RWPE2 (cell line): ENCODE results near the gene PCK1.

Experiments used
- ATAC-seq: fragments of 200-7000 bp; cut with Tn5 transposase; 3 replicates; pipeline ENCODE4 v1.9.1; 2021; ENCODE audit warnings: low read depth
- DNase-seq: peaks from one replicate; pipeline ENCODE4 v3.0.0-alpha.2; 2020; ENCODE audit warnings: low spot score
- H3K27ac ChIP-seq: fragments of 450-650 bp; 2 replicates; pipeline ENCODE4 v1.5.1; 2017; ENCODE audit warnings: mild to moderate bottlenecking; ENCODE audit not compliant: poor library complexity, severe bottlenecking
- H3K27me3 ChIP-seq: fragments of 250-450 bp; sonication (Bioruptor Pico); 2 replicates; pipeline ENCODE4 v1.5.1; 2021; ENCODE audit warnings: mild to moderate bottlenecking, moderate library complexity; ENCODE audit not compliant: insufficient read depth, poor library complexity, severe bottlenecking
- H3K36me3 ChIP-seq: fragments of 250-450 bp; sonication (Bioruptor Pico); 2 replicates; pipeline ENCODE4 v1.5.1; 2020; ENCODE audit warnings: low read depth, mild to moderate bottlenecking, moderate library complexity
- H3K4me1 ChIP-seq: fragments of 250-450 bp; sonication (Bioruptor Pico); 2 replicates; pipeline ENCODE4 v1.5.1; 2021; ENCODE audit warnings: mild to moderate bottlenecking, moderate library complexity; ENCODE audit not compliant: insufficient read depth, poor library complexity, severe bottlenecking
- H3K4me3 ChIP-seq: fragments of 250-450 bp; sonication (Bioruptor Pico); 2 replicates; pipeline ENCODE4 v1.5.1; 2021; ENCODE audit warnings: mild to moderate bottlenecking, moderate library complexity; ENCODE audit not compliant: severe bottlenecking
- H3K9me3 ChIP-seq: fragments of 250-450 bp; sonication (Bioruptor Pico); 2 replicates; pipeline ENCODE4 v1.5.1; 2021; ENCODE audit warnings: mild to moderate bottlenecking, moderate library complexity; ENCODE audit not compliant: severe bottlenecking
- TF ChIP-seq, protein P1 (sequence below): fragments of 450-650 bp; IDR thresholded peaks from one replicate; pipeline ENCODE4 v1.5.1; 2017; ENCODE audit warnings: mild to moderate bottlenecking, moderate library complexity; ENCODE audit not compliant: poor library complexity, severe bottlenecking

Gene PCK1

DNA sequence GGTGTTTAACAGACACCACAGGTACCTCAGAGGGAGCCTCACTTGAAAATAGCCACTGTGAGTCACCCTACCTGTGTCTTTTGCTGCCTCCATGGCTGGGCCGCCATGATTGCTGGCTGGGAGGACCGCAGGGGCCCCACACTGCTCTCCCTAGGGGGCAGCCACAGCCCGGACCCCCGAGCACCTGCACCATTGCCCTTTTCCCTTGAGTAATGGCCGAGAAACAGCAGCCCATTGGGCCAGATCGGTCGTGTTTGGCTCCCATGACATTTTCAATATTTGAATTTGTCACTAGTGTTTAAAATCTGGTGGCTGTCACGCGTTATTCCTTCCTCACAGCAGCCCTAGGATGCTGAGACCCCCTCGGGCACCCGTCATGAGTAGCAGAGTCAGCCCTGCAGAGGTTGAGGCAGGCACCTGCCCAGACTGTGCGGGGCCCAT is 52.6 kb downstream of the PCK1 start:
- Histone ChIP-seq H3K36me3 (no peaks in the 10 kb centered on the region), H3K9me3 (no peaks in the 10 kb centered on the region), H3K27me3 (peaks cover 6% of the 10 kb centered on the region), H3K4me1 (peaks cover 9% of the 10 kb centered on the region), H3K27ac (no peak overlapping the region), H3K4me3 (no peak overlapping the region)
- DNase-seq (peak; percentile 75), ATAC-seq (no peak)
- TF ChIP-seq, protein P1, sequence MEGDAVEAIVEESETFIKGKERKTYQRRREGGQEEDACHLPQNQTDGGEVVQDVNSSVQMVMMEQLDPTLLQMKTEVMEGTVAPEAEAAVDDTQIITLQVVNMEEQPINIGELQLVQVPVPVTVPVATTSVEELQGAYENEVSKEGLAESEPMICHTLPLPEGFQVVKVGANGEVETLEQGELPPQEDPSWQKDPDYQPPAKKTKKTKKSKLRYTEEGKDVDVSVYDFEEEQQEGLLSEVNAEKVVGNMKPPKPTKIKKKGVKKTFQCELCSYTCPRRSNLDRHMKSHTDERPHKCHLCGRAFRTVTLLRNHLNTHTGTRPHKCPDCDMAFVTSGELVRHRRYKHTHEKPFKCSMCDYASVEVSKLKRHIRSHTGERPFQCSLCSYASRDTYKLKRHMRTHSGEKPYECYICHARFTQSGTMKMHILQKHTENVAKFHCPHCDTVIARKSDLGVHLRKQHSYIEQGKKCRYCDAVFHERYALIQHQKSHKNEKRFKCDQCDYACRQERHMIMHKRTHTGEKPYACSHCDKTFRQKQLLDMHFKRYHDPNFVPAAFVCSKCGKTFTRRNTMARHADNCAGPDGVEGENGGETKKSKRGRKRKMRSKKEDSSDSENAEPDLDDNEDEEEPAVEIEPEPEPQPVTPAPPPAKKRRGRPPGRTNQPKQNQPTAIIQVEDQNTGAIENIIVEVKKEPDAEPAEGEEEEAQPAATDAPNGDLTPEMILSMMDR: no peak

DNA sequence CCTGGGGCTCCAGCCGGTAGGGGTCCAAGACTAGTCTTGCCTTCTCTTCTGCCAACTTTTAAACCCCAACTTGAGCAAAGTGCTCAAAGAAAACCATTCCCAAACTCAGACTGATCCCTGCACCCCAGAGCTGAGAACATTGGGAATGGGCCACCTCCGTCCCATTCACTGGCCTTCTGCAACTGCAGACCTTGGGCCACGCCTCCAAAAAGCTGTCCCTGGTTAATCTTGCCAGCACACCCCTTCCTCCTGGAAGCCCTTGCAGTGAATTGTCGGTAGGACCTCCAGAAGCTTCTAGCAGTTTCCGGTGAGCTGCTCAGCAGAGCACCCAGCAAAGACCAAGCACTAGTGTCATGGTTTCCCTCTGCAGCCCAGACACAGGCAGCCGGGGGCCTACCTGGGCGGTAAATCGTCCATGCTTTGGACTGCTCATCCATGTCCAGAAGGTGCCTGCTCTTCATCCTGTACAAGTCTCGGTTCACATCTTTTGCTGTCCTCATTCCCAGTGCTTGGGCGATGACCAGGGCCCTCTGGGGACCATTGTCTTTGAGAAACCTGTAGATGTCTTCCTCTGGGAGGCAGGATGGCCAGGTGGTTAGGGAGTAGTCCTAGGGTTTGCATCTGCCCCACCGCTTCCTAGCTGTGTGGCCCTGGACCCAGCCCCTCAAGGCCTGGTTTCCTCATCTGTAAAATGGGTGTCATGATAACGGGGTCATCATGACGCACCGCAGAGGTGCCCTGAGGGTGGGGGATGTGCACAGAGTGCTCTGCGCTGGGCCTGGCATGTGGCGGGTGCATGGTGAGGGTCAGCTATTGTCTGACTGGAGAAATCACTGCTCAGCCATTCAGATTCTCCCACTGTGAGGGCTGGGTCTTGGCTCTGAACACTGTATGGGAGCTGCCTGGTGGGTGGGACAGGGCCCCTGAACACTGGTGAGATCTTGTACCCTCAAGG is 53.9 kb downstream of the PCK1 start:
- no peak for ATAC-seq

DNA sequence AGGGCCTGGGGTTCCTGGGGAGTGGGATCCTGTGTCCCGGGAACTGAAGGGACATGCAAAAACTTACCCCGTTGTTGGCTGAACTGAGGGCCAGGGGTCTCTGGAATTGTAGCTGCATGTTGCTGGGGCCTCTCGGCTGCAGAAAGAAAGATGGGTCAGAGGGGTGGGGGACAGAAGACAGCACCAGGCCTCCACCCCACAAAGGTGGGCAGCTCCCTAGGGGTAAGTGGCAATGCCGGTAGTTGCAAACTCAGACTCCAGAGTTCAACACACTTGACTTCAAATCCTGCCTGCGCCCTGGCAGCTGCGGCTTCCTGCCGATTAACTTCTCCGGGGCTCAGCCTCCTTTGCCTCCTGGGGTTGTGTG is 54.5 kb downstream of the PCK1 start:
- Histone ChIP-seq H3K9me3 (no peaks in the 10 kb centered on the region), H3K27ac (no peak overlapping the region), H3K4me3 (no peak overlapping the region), H3K27me3 (no peaks in the 10 kb centered on the region), H3K4me1 (peaks cover 15% of the 10 kb centered on the region), H3K36me3 (no peaks in the 10 kb centered on the region)
- no peak for ATAC-seq
- TF ChIP-seq, protein P1: no peak
- peak; percentile 76 for DNase-seq

More for the DNA sequence above, 53.9 kb downstream of the PCK1 start:
- H3K27me3 ChIP-seq: peaks cover under 1% of the 10 kb centered on the region
- no peaks in the 10 kb centered on the region for H3K36me3 ChIP-seq
- H3K27ac ChIP-seq: no peak overlapping the region
- no peaks in the 10 kb centered on the region for H3K9me3 ChIP-seq
- DNase-seq: peak; percentile 76
- peaks cover 10% of the 10 kb centered on the region for H3K4me1 ChIP-seq
- TF ChIP-seq, protein P1: no peak
- no peak overlapping the region for H3K4me3 ChIP-seq

DNA sequence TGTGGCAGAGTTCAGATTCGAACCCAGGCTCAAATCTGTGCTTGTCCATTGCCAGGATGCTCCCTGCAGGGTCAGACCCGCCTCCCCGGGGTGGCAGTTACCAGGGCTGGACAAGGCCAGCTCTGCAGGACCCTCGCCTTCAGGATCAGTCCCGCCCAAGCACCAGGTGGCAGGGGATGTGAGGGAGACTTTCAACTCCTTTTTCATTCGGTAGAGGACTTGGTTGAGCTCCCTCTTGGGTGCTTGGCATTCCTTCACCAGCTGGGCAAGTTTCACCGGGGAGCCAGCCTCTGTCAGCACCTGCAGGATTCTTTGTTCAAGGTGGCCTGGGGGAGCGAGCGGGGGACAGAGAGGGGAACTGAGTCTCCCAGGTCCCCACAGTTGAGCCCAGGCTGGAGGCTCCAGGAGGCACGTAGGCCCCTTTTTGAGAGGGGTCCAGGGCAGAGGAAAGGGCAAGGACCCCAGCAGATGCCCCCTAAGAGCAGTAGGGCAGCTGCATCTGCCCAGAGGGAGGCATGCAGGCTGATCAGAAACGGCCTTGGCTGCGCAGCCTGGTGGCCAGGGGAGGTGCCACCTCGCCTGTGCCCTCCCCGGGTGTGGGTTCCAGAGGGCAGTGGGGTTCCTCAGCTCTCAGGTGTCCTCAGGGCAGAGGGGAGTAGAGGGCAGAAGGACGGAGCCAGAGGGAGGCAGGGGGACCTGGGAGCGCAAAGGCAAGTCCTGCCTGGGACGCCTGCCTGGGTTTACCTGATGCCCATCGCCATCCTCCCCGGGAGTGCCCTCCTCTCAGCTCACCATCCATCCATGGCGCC is 55.4 kb downstream of the PCK1 start:
- DNase-seq (peak; percentile 84), ATAC-seq (no peak)
- Histone ChIP-seq H3K27me3 (no peaks in the 10 kb centered on the region), H3K9me3 (no peaks in the 10 kb centered on the region), H3K4me1 (peaks cover 25% of the 10 kb centered on the region), H3K4me3 (no peak overlapping the region), H3K36me3 (no peaks in the 10 kb centered on the region), H3K27ac (no peak overlapping the region)
- TF ChIP-seq, protein P1: no peak
